Measurements from ENCODE around the gene UAP1.

UAP1 gene

DNA sequence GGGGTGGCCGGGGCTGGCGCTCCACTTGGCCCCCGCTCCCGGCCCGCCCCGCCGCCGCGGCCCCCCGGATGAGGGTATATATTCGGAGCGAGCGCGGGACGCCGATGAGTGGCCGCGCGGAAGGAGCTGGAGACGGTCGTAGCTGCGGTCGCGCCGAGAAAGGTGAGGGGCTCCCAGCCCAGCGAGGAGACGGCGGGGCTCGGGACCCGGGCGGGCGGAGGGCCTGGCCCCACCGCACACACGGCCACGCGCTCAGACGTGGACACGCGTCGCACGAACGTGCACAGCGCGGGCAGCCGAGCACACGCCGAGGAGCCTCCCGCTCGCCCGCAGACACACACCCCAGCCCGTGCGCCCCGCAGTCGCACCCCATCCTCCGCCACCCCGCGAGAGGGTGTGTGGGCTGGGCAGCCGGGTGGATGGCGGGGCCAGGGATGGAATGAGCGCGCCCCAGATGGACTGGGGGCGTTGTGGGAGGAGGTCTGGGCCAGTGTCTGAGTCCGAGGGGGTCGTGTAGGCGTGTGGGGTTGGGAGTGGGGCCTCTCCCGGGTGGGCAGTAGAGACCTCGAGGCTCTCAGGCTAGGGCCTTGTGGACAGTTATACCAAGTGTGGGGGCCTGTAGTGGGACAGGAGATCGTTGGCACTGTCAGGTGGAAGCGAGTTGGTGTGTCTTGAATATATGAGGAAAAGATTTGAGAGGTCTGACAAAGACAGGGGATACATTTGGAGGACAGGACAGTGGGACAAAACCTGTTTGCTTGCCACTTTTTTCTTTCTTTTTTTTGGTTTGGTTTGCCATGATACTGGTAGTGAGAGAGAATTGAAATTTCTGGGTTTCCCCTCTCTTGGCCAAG, at the start of gene UAP1:
UAP1 (plus strand) TSS at position 107 of the 854 bp plus-strand sequence. CDS start 4,347 bp downstream, outside the sequence.
- DNase-seq = peak; percentile 27

DNA sequence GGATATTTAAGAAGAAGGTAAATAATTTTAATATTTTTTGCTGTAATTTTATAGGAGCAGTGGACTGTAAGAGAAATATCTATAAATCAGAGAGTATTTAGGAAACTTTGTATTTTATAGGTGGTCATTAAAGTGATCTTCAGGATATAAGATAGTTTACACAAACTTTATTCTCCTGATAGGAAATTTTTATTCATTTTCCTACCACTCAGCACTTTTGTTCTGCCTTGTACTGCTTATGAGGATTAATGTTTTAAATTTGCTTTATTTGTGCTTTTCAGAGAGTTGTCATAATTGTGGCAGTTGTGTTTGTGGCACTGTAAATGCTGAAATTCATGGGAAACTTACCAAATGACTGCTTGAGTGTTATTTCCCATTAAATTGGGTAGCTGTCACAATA, 34.2 kb upstream of the UAP1 start:
- DNase-seq = no peak

DNA sequence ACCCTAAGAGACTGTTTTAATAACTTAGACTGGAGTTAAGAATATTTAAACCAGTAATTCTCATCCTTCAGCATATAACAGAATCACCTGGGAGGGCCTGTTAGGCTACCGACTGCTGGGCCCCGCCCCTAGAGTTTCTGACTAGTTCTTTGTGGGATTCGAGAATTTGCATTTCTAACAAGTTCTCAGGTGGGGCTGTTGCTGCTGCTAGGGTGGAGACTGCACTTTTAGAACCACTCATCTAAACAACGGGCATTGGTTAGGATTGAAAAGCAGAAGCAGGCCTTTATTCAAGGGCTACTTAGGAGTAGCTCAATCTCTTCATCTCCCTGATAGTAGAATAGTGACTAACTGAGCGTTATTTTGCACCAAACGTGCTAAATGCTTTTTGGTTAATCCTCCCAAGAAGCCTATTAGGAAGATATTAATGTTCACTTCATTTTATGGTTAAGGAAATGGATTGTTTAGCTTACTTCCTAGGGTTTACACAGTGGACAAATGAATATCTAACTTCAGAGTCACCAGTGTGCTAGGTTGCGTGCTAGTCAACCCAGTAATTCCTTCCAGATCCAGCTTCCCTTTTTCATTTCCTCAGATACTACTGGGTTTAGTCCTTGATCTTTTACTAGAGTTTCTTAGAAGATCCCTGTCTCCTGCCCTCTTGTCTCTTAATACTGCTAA, 31.1 kb upstream of the UAP1 start:
- DNase-seq = no peak

DNA sequence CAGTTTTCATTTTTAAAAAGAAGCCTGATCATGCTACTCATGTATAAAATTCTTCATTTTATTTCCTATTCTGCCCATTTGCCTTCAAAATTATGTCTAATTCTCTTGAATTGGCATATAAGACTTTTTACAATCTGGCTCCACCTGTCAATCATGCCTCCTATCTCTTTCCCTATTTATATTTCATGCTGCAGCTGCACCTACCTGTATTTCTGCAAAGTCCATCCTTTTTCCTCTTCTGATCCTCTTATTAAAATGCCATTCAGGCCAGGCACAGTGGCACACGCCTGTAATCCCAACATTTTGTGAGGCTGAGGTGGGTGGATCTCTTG, 30.6 kb upstream of the UAP1 start:
- DNase-seq = no peak

DNA sequence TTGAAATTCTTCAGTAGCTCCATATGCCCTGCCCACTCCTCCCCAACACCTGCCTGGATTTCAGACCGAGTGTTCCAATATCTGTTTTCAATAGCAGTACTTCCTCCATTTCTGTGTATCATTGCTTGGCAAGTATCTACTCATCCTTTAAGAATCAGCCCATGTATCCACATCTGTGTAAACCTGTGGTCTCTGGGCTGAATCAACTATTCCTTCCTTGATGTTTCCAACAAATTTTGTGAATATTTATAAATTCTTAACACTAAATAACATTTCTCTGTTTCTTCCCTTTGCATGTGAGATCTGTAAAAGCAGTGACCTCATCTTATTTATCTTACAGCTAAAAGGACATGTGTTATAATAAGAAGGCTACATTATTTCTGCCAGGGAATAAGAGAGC, 26.0 kb upstream of the UAP1 start:
- DNase-seq = no peak

DNA sequence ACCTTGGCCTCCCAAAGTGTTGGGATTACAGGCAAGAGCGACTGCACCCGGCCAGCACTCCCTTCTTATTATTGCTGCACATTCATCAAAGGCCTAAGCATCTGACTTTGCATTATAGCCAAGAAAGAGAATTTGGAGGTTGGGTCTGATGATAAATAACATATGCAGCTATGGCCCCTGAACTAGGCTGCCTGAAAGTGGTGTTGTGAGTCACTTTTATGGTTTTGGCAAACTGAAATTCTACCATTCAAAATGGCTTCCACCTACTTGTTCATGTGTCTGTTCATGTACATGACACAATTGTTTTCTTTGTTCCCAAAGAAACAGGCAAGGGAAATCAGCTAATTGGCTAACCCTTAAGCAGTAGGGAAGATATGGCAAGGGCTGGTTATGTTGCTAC, 25.0 kb upstream of the UAP1 start:
- no peak for DNase-seq

DNA sequence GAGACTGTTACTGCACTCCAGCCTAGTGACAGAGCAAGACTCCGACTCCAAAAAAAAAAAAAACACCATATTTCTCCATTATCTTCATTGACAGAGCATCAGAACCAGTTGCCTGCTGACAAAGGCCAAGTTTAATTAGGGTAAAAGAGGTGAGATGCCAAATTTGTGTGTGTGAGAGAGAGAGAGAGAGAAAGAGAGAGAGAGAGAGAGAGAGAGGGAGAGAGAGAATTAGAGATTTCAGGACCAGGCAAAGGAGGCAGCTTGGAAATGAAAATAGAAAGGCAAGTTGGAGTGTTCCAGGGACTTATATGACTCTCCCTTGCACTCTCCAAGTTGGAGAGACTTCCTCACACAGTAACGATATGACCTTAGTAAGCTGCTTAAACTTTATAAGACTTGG, 24.3 kb upstream of the UAP1 start:
- no peak for DNase-seq

DNA sequence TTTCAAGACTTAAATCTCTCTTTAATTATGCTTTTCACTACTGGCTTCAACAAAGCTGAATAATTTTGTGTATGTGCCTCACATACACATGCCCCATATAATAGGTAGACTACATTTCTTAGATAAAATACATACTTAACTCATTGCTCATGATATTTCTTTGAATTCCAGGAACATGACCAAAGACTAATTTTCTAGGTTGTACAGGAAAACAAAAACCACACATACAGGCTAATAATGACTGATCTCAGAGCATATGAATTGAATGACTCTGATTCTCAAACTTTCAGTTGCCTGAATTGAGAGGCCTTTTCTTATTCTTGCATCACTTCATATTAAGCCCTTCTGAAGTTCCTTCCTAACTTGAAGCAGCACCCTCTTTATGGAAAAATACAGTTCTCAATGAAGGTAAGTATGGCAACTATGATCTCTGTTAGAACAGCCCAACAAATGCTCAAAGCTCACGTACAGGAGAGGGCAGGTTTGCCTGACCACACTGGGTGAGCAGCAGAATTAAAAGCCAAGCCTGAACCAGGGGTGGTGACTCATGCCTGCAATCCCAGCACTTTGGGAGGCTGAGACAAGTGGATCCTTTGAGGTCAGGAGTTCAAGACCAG, 22.6 kb upstream of the UAP1 start:
- DNase-seq = no peak

DNA sequence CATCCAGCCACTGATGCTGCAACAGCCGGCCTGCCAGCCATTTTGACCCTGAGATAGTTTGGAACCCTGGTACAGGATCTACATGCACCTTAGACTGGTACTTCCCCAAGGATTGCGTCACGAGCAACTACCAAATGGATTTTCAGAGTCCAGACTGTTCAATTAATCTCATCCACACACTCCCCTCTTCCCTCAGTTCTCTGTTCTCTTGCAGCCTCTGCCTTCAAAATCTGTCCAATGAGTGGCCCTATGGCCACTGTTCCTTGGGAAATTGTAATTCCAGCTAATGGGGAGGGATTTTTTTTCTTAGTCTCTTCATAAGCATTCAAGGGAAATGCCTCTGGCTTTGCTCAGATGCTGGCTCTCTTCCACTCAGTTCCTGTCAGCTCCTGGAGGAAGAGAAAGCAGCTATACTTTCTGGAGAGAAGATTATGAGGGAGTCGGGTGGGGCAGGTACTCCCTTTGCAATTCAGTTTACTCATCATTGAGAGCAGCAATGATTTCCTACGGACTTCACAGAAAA, 19.8 kb upstream of the UAP1 start:
- no peak for DNase-seq

DNA sequence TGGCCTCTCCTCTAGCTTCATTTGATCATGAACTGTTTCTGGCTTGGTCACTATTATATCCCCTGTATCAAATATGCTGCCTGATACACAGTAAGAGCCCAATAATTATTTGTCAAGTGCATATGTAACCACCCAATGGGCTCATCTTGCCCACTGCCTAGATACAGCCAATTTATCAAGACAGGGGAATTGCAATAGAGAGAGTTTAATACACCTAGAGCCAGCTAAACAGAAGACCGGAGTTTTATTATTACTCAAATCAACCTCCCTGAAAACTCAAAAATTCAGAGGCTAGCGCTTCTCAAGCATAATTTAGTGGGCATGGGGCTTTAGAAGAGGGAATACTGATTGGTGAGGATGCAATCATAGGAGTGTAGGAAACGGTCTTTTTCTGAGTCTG, 18.3 kb upstream of the UAP1 start:
- DNase-seq = no peak

DNA sequence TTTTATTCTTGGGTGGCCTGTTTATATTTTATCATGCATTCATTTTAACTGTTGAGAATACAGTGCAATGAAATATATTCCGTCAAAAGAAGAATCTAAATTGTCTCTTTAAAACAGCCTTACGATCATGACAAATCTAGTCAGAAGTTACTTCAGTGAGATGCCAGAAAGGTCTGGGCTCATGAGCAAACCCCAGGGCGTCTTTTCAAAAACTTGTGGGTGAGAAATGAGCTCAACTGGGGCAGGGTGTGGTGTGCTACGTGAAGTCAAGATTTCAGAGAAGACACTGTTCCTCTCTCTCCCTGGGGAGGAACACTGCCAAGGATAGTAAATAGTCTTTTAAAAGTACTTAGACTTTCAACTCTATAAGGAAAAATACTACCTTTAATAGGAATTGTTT, 13.4 kb upstream of the UAP1 start:
- no peak for DNase-seq

DNA sequence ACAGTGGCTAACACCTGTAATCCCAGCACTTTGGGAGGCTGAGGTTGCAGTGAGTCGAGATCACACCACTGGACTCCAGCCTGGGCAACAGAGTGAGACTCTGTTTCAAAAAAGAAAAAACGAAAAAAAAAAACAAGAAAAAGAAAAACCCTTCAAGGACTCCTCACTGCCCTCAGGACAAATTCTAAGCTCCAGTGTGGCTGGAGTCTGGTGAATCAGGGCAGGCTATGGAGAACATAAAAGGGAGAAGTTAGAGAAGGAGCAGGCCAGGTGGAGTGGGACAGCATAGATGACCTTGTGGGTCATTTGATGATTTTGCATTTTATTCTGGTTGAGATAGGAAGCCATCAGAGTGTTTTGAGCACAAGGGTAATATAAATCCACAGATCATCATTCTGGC, 12.5 kb upstream of the UAP1 start:
- no peak for DNase-seq

DNA sequence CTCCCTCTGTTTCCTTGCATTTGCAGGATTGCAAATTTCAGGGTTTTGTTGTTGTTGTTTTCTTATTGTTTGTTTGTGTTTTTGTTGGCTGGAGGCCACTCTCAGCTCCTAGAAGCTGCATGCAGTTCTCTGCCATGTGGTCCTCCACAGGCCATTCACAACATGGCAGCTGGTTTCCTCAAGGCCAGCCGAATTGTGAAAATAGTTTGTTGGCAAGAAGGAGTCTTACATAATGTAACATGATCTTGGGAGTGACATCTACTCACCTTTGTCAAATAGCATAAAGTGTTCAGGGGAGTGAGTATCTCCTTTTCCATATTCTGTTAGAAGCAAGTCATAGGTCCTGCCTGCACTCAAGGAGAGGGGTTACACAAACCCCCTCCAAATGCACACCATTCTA, 10.6 kb upstream of the UAP1 start:
- peak; percentile 69 for DNase-seq

DNA sequence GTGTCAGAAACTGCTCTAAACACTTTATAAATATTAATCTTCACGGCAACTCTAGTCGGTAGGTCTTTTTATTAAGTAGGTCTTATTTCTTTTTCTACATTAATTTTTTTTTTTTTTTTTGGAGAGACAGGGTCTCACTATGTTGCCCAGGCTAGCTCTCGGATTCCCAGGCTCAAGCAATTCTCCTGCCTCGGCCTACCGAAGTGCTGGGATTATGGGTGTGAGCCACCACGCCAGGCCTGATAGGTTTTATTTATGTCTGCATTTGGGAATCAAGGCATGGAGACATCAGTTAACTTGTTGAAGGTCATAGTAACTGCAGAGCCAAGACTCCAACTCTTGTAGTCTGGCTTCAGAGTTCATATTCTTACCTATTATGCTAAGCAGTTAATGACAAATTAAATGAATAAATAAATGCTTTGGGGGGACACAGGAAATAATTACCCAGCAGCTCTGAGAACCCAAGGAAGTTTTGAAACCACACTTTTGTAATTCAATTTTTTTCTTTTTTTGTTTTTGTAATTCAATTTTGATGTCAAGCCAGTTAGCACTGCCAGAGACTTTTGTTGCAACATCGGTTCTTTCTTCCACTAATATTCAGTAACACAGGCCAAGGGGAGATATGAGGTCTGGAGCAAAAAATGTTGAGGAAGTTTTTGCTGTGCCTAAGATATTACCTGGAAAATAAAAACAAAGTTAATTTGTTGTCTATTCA, 9.4 kb upstream of the UAP1 start:
- no peak for DNase-seq

DNA sequence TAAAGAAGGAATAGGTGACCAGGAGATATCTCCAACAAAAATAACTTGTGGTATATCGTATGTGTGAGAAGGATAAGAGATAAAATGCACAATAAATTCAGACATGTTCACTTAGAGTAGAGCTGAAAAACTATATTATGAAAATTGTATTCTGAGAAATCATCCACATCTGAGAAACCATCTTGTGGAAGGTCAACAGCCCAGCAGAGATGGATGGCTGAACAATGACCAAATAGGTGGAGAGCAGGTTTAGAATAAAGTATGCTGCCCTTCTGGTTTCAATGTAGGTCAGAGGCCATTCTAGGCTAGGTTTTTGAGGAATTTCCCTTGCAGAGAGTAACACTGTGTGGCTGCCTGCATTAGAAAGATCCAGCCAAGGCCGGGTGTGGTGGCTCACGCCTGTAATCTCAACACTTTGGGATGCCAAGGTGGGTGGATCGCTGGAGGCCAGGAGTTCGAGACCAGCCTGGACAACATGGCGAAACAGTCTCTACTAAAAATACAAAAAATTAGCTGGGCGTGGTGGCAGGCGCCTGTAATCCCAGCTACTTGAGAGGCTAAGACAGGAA, 8.8 kb upstream of the UAP1 start:
- no peak for DNase-seq

DNA sequence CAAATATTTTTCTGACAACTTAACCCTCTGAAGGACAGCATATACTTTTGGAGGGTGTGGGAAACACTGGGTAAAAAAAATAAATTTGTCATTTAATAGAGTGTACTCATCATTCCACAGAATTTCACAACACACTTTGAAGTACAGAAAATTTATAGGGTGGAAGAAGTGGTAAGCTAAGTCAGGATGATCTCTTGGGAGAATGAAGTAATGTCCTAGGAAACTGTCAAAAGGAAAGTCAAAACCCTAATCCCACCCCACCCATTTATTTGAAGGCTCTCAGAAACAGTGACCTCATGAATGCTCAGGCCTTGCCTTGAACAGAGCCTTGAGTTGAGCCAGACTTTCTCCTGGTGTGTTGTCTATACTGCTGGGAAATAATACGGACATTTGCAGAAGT, 7.3 kb upstream of the UAP1 start:
- no peak for DNase-seq

DNA sequence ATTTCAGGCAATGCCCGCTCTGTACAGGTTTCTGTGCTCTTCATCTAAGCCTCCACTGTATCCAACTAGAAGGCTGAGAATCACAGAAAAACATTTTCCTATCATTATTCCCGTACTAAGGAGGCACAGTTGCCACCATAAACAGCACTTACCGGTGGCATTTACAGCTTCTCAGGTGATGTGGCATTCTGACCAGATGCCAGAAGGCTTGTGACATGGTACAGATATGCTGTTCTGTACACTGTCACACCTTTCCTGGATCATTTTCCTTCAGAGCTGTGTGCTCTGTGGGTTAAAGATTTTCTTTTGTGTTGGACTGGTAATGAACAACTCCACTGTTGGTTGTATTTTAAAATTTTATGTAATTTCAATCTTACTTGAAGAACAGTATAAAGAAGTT, 4.0 kb upstream of the UAP1 start:
- DNase-seq = no peak

DNA sequence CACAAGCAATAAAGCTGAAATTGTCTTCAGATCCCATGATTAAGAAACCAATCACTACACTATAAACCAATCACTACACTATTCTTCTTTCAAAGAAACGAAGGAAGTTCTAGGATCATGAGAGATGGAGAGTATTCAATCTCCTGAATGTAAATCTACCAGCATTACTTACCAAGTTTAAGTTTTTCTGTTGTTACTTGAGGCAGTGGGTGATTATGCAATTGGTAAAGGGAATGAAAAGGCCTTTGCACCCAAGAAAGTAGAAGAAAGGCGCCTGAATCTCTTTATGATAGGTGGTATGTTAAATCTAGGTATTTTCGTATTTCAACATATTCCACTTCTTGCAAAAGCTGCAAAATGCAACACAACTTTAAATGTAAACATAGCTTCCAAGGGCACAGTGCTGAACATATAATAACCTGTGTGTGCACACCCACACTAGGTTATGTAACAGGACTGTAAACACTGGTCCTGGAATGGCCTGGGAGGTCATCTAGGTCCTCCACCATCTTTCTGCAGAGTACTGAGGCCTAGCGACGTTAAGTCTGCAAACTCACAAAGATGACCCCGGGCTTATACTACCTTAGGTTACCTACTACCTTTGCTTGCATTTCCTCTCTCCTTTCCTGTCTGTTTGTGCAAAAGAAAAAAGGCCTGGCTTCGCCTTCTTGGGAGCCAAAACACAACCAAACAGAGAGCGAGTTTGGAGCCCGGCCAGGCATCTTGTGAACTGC, 1.1 kb upstream of the UAP1 start:
- peak; percentile 42 for DNase-seq

DNA sequence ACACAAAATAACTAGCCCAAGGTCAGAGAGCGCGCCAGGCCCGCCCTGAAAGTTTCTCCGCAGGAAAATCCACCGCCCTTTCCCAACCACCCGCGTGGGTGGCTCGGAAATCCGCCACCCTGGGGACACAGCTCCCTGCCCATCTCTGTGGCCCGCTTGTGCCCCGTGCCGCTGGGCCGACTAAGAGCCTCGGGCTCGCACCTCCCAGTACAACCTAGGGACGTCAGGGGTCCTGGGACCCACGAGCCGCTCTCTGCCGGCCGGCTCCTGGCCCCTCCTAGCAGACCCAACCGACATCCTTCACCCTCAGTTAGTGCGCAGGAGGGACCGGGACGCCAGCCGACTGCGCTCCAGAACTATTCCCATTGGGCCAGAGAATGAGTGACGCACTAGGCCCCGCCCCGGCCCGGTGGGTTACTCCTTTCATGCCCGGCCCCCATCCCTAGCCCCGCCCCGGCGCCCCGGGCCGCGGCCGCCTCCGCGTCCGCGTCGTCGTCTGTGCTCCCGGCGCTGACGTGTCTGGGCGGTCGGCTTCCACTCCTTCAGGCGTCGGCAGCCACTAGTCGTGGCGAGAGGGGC, 396 bp upstream of the UAP1 start:
- DNase-seq = peak; percentile 96

DNA sequence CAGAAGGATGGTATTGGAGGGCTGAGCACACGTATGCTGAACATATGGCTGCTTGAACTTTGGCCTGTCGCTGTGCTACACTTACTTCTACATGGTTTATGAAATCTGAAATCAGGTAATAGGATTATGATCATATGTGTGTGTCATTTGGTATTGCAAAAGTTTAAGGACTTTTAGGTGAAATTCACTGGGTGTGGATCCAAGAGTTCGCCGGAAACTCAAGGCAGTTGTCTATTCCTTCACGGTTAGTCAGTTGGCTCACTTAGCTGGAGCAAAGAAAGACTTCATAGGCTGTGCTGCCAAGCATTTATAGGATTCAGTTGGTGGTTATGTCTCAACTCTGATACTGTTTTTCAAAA, 927 bp downstream of the UAP1 start:
- DNase-seq = peak; percentile 29

DNA sequence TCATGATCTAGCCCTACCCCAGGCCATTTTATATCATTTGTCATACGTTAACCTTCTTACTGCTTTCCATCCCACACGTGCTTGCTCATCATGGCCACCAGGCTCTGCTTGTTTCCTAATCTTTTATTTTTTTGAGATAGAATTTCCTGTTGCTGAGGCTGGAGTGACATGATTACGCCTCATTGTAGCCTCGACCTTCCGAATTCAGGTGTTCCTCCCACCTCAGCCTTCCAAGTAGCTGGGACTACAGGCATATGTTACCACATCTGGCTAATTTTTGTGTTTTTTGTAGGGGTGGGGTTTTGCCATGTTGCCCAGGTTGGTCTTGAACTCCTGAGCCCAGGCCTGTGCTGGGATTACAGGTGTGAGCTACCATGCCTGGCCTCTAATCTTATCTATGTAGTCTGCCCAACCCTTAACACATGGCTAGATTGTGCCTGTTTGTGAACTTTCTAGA, 3.3 kb downstream of the UAP1 start:
- DNase-seq = no peak

DNA sequence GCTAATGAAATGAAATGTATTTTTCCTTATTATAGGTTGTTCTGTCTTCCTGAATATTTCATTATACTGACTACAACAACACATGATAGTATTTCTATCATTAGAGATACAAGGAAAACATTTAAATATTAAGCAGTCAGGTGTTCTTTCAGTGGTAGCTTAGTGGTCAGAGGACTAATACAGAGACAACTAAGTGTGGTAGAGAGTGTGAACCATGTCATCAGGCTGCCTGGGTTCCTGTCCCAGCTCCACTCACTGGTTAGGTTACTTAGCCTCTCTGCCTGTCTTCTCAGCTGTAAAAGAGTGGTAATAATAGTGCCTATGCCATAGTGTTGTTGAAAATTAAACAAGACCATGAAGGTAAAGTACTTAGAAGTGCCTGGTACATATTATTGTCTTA, 3.9 kb downstream of the UAP1 start:
- no peak for DNase-seq

Data from NCI-H2171 treated with DMSO at 0.1 percent for 48 hours (cell line).